Measurements from ENCODE around the gene IGSF3.

Gene IGSF3

GRCh38 chr1:116667575-116668105 is at the start of gene IGSF3:
Gene IGSF3, minus strand, starts transcription at chr1:116667733. Its CDS starts 1,407 bp downstream, at chr1:116666326.
- no peak for DNase-seq

GRCh38 chr1:116717318-116717717 is 49.8 kb upstream of the IGSF3 start:
- DNase-seq = no peak

- DNase-seq = no peak
Observed at GRCh38 chr1:116716391-116716790, 48.9 kb upstream of the IGSF3 start.

GRCh38 chr1:116713474-116713873 is 45.9 kb upstream of the IGSF3 start:
- no peak for DNase-seq

GRCh38 chr1:116712510-116712909 is 45.0 kb upstream of the IGSF3 start:
- DNase-seq = no peak

GRCh38 chr1:116711263-116711840 is 43.8 kb upstream of the IGSF3 start:
- no peak for DNase-seq

GRCh38 chr1:116710420-116711262 is 43.1 kb upstream of the IGSF3 start:
- no peak for DNase-seq

- DNase-seq = no peak
Observed at GRCh38 chr1:116709666-116710167, 42.2 kb upstream of the IGSF3 start.

- DNase-seq = no peak
Observed at GRCh38 chr1:116708255-116708900, 40.8 kb upstream of the IGSF3 start.

GRCh38 chr1:116706841-116707240 is 39.3 kb upstream of the IGSF3 start:
- no peak for DNase-seq

- DNase-seq = no peak
Observed at GRCh38 chr1:116706123-116706522, 38.6 kb upstream of the IGSF3 start.

GRCh38 chr1:116704278-116704677 is 36.7 kb upstream of the IGSF3 start:
- no peak for DNase-seq

- no peak for DNase-seq
Observed at GRCh38 chr1:116699605-116700004, 32.1 kb upstream of the IGSF3 start.

- DNase-seq = no peak
Observed at GRCh38 chr1:116698244-116698595, 30.7 kb upstream of the IGSF3 start.

- no peak for DNase-seq
Observed at GRCh38 chr1:116697548-116698243, 30.2 kb upstream of the IGSF3 start.

GRCh38 chr1:116694524-116694923 is 27.0 kb upstream of the IGSF3 start:
- DNase-seq = no peak

- no peak for DNase-seq
Observed at GRCh38 chr1:116693759-116694480, 26.4 kb upstream of the IGSF3 start.

- DNase-seq = no peak
Observed at GRCh38 chr1:116692879-116693278, 25.3 kb upstream of the IGSF3 start.

GRCh38 chr1:116690849-116691406 is 23.4 kb upstream of the IGSF3 start:
- no peak for DNase-seq

GRCh38 chr1:116690396-116690848 is 22.9 kb upstream of the IGSF3 start:
- DNase-seq = no peak

- no peak for DNase-seq
Observed at GRCh38 chr1:116686723-116687352, 19.3 kb upstream of the IGSF3 start.
